H1 (cell line): Measurements from ENCODE around the gene ASTN2. TPM values are rescaled to one million over a fixed set of nuclear protein-coding genes. Genes with fewer than 3 reads are reported as not detected.

Experiments
- CTCF ChIA-PET: fragments of 300-600 bp; sonication (Branson Sonifier 250); formaldehyde crosslinking; loops from one replicate; lab custom pipeline; 2021; ENCODE audit not compliant: partially characterized antibody; lab: Charles Lee
- POLR2A ChIA-PET: fragments of 300-600 bp; sonication (Branson Sonifier 250); formaldehyde crosslinking; loops from one replicate; lab custom pipeline; 2021; ENCODE audit warnings: inconsistent platforms; ENCODE audit not compliant: partially characterized antibody; lab: Charles Lee
- DNase-seq, 2 experiments: peaks; one replicate each; pipeline versions ENCODE4 v3.0.0 to v3.0.0-alpha.2; 2010 to 2022; ENCODE audit warnings: low spot score in 2 of 2, low read depth in 1 of 2, mixed read lengths in 1 of 2
- FAIRE-seq: peaks from 2 replicates; lab custom pipeline; 2011; peaks lifted over from hg19 to GRCh38; lab: Jason Lieb, UNC
- H2AFZ ChIP-seq: 2 replicates; pipeline ENCODE4 v1.8.1; 2012; ENCODE audit warnings: low read length, inconsistent platforms
- H2AK5ac ChIP-seq: 2 replicates; pipeline ENCODE4 v1.6.1; 2013; ENCODE audit warnings: low read depth, low read length
- H2BK120ac ChIP-seq: replicated peaks from 2 replicates; pipeline ENCODE3; 2013; ENCODE audit warnings: low read depth, low read length, inconsistent platforms
- H2BK12ac ChIP-seq: 2 replicates; pipeline ENCODE4 v1.6.1; 2013; ENCODE audit warnings: low read depth, low read length
- H2BK15ac ChIP-seq: 2 replicates; pipeline ENCODE4 v1.6.1; 2013; ENCODE audit warnings: low read length
- H2BK20ac ChIP-seq: 2 replicates; pipeline ENCODE4 v1.6.1; 2013; ENCODE audit warnings: low read length
- H2BK5ac ChIP-seq: 2 replicates; pipeline ENCODE4 v1.6.1; 2013; ENCODE audit warnings: low read depth, low read length
- H3K14ac ChIP-seq: 2 replicates; pipeline ENCODE4 v1.6.1; 2013; ENCODE audit warnings: inconsistent platforms; ENCODE audit not compliant: insufficient read length
- H3K18ac ChIP-seq: 2 replicates; pipeline ENCODE4 v1.6.1; 2013; ENCODE audit warnings: low read length; ENCODE audit errors: extremely low read depth
- H3K23ac ChIP-seq: 2 replicates; pipeline ENCODE4 v1.6.1; 2013; ENCODE audit warnings: inconsistent platforms; ENCODE audit not compliant: insufficient read length
- H3K23me2 ChIP-seq: 2 replicates; pipeline ENCODE4 v1.6.1; 2013; ENCODE audit warnings: low read depth, low read length
- H3K27ac ChIP-seq: 2 replicates; pipeline ENCODE4 v1.6.1; 2011; ENCODE audit warnings: low read depth, low read length, inconsistent platforms
- H3K27me3 ChIP-seq, 4 experiments: replicated peaks in 1 of 4; 1 replicate in 1 of 4; 2 replicates in 3 of 4; pipeline versions ENCODE4 v1.6.1 to v1.8.1; 2011 to 2013; ENCODE audit warnings: low read length in 3 of 4, mild to moderate bottlenecking in 3 of 4, inconsistent platforms in 2 of 4, mixed read lengths in 2 of 4, moderate library complexity in 1 of 4; ENCODE audit not compliant: control insufficient read depth in 3 of 4, insufficient read depth in 3 of 4; ENCODE audit errors: extremely low read depth in 1 of 4
- H3K36me3 ChIP-seq, 4 experiments: 2 replicates each; pipeline versions ENCODE4 v1.6.1 to v1.8.1; 2011 to 2013; ENCODE audit warnings: mild to moderate bottlenecking in 4 of 4, low read length in 3 of 4, moderate library complexity in 2 of 4, control low read depth in 1 of 4, inconsistent platforms in 1 of 4; ENCODE audit not compliant: insufficient read depth in 4 of 4, control insufficient read depth in 2 of 4
- H3K4ac ChIP-seq: replicated peaks from 2 replicates; pipeline ENCODE3; 2013; ENCODE audit warnings: low read length, low read depth, mixed read lengths, inconsistent platforms; ENCODE audit not compliant: insufficient read length
- H3K4me1 ChIP-seq, 4 experiments: replicated peaks in 1 of 4; 1 replicate in 1 of 4; 2 replicates in 3 of 4; pipeline versions ENCODE4 v1.6.1 to v1.8.1; 2011 to 2013; ENCODE audit warnings: low read length in 3 of 4, inconsistent platforms in 2 of 4, mixed read lengths in 1 of 4; ENCODE audit not compliant: insufficient read depth in 4 of 4, control insufficient read depth in 3 of 4
- H3K4me2 ChIP-seq, 2 experiments: 2 replicates each; pipeline versions ENCODE4 v1.6.1 to v1.8.1; 2011 to 2013; ENCODE audit warnings: low read depth in 2 of 2, low read length in 2 of 2, control low read depth in 1 of 2, inconsistent platforms in 1 of 2, mild to moderate bottlenecking in 1 of 2; ENCODE audit not compliant: insufficient read depth in 1 of 2
- H3K4me3 ChIP-seq, 4 experiments: fragments of 200-600, 300-600 bp in 1 of 4; sonication (generic), shearing (Covaris generic), sonication (Bioruptor Twin) in 1 of 4; 2 replicates each; pipeline versions ENCODE4 v1.5.1 to v1.8.1; 2011 to 2016; ENCODE audit warnings: low read length in 4 of 4, low read depth in 3 of 4, control low read depth in 2 of 4, inconsistent platforms in 2 of 4, mild to moderate bottlenecking in 2 of 4, mixed read lengths in 1 of 4, moderate library complexity in 1 of 4; ENCODE audit not compliant: insufficient read depth in 2 of 4; ENCODE audit errors: extremely low read depth in 1 of 4
- H3K56ac ChIP-seq: replicated peaks from 2 replicates; pipeline ENCODE3; 2013; ENCODE audit warnings: low read depth, mild to moderate bottlenecking, mixed read lengths, low read length, inconsistent platforms; ENCODE audit not compliant: insufficient read length
- H3K79me1 ChIP-seq: 2 replicates; pipeline ENCODE4 v1.6.1; 2013; ENCODE audit warnings: low read depth, low read length, control low read depth
- H3K79me2 ChIP-seq, 2 experiments: 2 replicates each; pipeline versions ENCODE4 v1.6.1 to v1.8.1; 2012 to 2013; ENCODE audit warnings: low read length in 2 of 2, mild to moderate bottlenecking in 2 of 2, inconsistent platforms in 1 of 2; ENCODE audit not compliant: insufficient read depth in 2 of 2, control insufficient read depth in 1 of 2
- H3K9ac ChIP-seq, 4 experiments: replicated peaks in 1 of 4; 1 replicate in 1 of 4; 2 replicates in 3 of 4; pipeline versions ENCODE4 v1.6.1 to v1.8.1; 2011 to 2013; ENCODE audit warnings: low read depth in 3 of 4, low read length in 3 of 4, control low read depth in 2 of 4, mild to moderate bottlenecking in 2 of 4, moderate library complexity in 2 of 4, inconsistent platforms in 1 of 4; ENCODE audit errors: extremely low read depth in 1 of 4
- H3K9me3 ChIP-seq, 2 experiments: 2 replicates each; pipeline versions ENCODE4 v1.6.1 to v1.8.1; 2012 to 2013; ENCODE audit warnings: mild to moderate bottlenecking in 2 of 2, moderate library complexity in 2 of 2, control low read depth in 1 of 2, inconsistent platforms in 1 of 2, low read depth in 1 of 2, low read length in 1 of 2, mixed read lengths in 1 of 2; ENCODE audit not compliant: insufficient read depth in 2 of 2
- H4K20me1 ChIP-seq, 2 experiments: replicated peaks in 1 of 2; 2 replicates each; pipeline versions ENCODE3 to v1.8.1; 2011 to 2013; ENCODE audit warnings: inconsistent platforms in 2 of 2, low read length in 2 of 2, mild to moderate bottlenecking in 1 of 2; ENCODE audit not compliant: insufficient read depth in 2 of 2, control insufficient read depth in 1 of 2
- H4K5ac ChIP-seq: 2 replicates; pipeline ENCODE4 v1.6.1; 2013; ENCODE audit warnings: low read length, low read depth, mixed read lengths, inconsistent platforms; ENCODE audit not compliant: insufficient read length
- H4K8ac ChIP-seq: 2 replicates; pipeline ENCODE4 v1.8.0; 2013; ENCODE audit warnings: mild to moderate bottlenecking, moderate library complexity, low read length, inconsistent platforms; ENCODE audit not compliant: insufficient read depth; ENCODE audit errors: extremely low read depth
- H4K91ac ChIP-seq: replicated peaks from 2 replicates; pipeline ENCODE3; 2013; ENCODE audit warnings: low read length, mixed read lengths, inconsistent platforms; ENCODE audit not compliant: insufficient read length
- ASH2L ChIP-seq: fragments of 200-600, 300-600 bp; sonication (generic); IDR thresholded peaks from one replicate; pipeline ENCODE4 v1.7.1; 2017; ENCODE audit warnings: low read length
- CTCF ChIP-seq, 3 experiments: IDR thresholded peaks; 1 replicate in 2 of 3; 2 replicates in 1 of 3; pipeline versions ENCODE4 v1.5.1 to v1.6.1; 2011; ENCODE audit warnings: low read length in 3 of 3, mild to moderate bottlenecking in 3 of 3, inconsistent platforms in 2 of 3, low read depth in 1 of 3, moderate library complexity in 1 of 3; ENCODE audit not compliant: insufficient read depth in 1 of 3; ENCODE audit errors: control extremely low read depth in 1 of 3
- HDAC2 ChIP-seq, 2 experiments: fragments of 300-600 bp in 1 of 2; sonication (generic) in 1 of 2; IDR thresholded peaks; 2 replicates each; pipeline ENCODE4 v1.6.1; 2011 to 2012; ENCODE audit warnings: low read depth in 2 of 2, low read length in 2 of 2, mild to moderate bottlenecking in 2 of 2, moderate library complexity in 2 of 2, borderline replicate concordance in 1 of 2, inconsistent platforms in 1 of 2
- POU5F1 ChIP-seq: IDR thresholded peaks from 2 replicates; pipeline ENCODE4 v1.6.1; 2011; ENCODE audit warnings: low read depth, mild to moderate bottlenecking, low read length, moderate library complexity
- SP1 ChIP-seq: IDR thresholded peaks from 2 replicates; pipeline ENCODE4 v1.6.1; 2011; ENCODE audit warnings: low read depth, low read length
- SP2 ChIP-seq: IDR thresholded peaks from 2 replicates; pipeline ENCODE4 v1.6.1; 2012; ENCODE audit warnings: mild to moderate bottlenecking, low read length, inconsistent platforms
- TEAD4 ChIP-seq: IDR thresholded peaks from 2 replicates; pipeline ENCODE4 v1.6.1; 2012; ENCODE audit warnings: low read depth, low read length, inconsistent platforms, mixed read lengths
- WGBS, 2 experiments: shearing (Covaris generic) in 1 of 2; methylation state at CpG; one replicate each; pipeline versions ENCODE4 v1.1.6 to v1.1.7; 2013 to 2015; ENCODE audit warnings: low lambda C conversion rate in 2 of 2, mixed read lengths in 2 of 2, inconsistent platforms in 1 of 2, low coverage in 1 of 2, missing lambda C conversion rate in 1 of 2; ENCODE audit not compliant: insufficient replicate concordance in 2 of 2, insufficient coverage in 1 of 2, insufficient read length in 1 of 2; ENCODE audit errors: extremely low coverage in 1 of 2, missing lambda C conversion rate in 1 of 2; 5-methylcytosine and 5-hydroxymethylcytosine counted together
- polyA plus RNA-seq, 7 experiments: library from polyadenylated mRNA; depleted of rRNA in 3 of 7; stranded (reverse) in 5 of 7; unstranded in 2 of 7; fragments of >200 nt in 5 of 7; fragments of 200-250 nt in 2 of 7; gene quantifications; 1 replicate in 5 of 7; 2 replicates in 1 of 7; 4 replicates in 1 of 7; pipeline versions ENCODE4 v1.2.1 to v1.2.3, GENCODE V29; 2011 to 2013; ENCODE audit warnings: missing spikeins in 2 of 7, mixed read lengths in 2 of 7
- total RNA-seq: library from RNA; stranded (reverse); fragmentation: NEBNext Ultra II Directional; extraction: Animal tissue kit (Norgen Biotek cat#: 25700); gene quantifications from 2 replicates; pipeline ENCODE4 v1.2.1, GENCODE V29; 2021

ASTN2 gene
- total and polyA plus RNA-seq, 2 of the 8 experiments (the other 6 are each of a cell fraction or from before 2014, with no cell fraction given), result 8.2 to 13.7 TPM

DNA sequence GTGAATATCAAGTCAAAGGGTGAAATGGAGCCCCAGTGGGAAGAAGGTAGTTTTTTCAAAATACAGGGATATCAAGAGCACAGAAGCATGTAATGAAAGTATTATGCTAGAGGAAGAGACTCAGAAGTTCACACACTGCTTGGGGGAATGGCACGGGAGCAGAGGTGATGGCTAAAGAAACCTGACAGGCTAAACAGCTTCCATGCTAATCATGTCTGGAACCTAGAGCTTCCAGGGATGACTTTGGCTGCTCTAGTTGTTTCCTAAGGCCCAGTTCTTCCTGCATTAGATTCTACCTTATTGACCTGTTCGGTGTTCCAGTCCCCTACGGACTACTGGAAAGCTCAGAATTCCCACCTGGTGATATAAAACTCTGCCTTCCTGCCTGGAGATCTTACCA is 693.4 kb downstream of the ASTN2 start:
- no peak overlapping the region for H4K91ac ChIP-seq
- no peaks in the 10 kb centered on the region for H4K20me1 ChIP-seq
- H4K5ac ChIP-seq, result no peak overlapping the region
- no peaks in the 10 kb centered on the region for H3K4me1 ChIP-seq
- no peak overlapping the region for H2BK12ac ChIP-seq
- no peak overlapping the region for H2AK5ac ChIP-seq
- H3K14ac ChIP-seq, result no peak overlapping the region
- no peak overlapping the region for H3K4ac ChIP-seq
- no peak overlapping the region for H3K56ac ChIP-seq
- 94% methylated on average over 3 of the region's 3 CpGs; no CpG with 5 or more reads in 1 of the 2 experiments for WGBS, 2 experiments
- H3K23ac ChIP-seq, result no peak overlapping the region
- DNase-seq (no peak), FAIRE-seq (no peak)
- H4K8ac ChIP-seq, result no peak overlapping the region
- no peaks in the 10 kb centered on the region for H3K79me1 ChIP-seq
- no peaks in the 10 kb centered on the region for H3K36me3 ChIP-seq
- H3K27ac ChIP-seq, result no peak overlapping the region
- CTCF ChIA-PET, result interaction anchor here (1.0 to 3.9 kb wide), 7 partner anchors 8 to 139 kb away, joined by 3 to 19 read pairs (median 4); no protein-coding TSS in a partner anchor
- no peaks in the 10 kb centered on the region for H3K27me3 ChIP-seq
- no peak overlapping the region for H2BK20ac ChIP-seq
- H3K79me2 ChIP-seq, result no peaks in the 10 kb centered on the region
- H2BK5ac ChIP-seq, result no peak overlapping the region
- no peaks in the 10 kb centered on the region for H3K9me3 ChIP-seq
- no peak overlapping the region for H2BK120ac ChIP-seq
- H2AFZ ChIP-seq, result no peak overlapping the region
- POLR2A ChIA-PET, result no interaction called here
- no peaks in the 10 kb centered on the region for H3K23me2 ChIP-seq
- no peak overlapping the region for H3K9ac ChIP-seq
- H3K4me3 ChIP-seq, result no peak overlapping the region
- H3K4me2 ChIP-seq, result no peak overlapping the region
- H2BK15ac ChIP-seq, result no peak overlapping the region
- H3K18ac ChIP-seq, result no peak overlapping the region
- TF ChIP-seq ASH2L, result no peak
- no peak for TF ChIP-seq SP2
- no peak for TF ChIP-seq SP1
- no peak for TF ChIP-seq POU5F1
- no peak for TF ChIP-seq TEAD4
- no peak for TF ChIP-seq CTCF (IDR thresholded peaks at IDR 0.05; ENCODE audit: control extremely low read depth in 1 of 3, insufficient read depth in 1 of 3, low read depth in 1 of 3, low read length in 3 of 3)
- TF ChIP-seq HDAC2 (IDR thresholded peaks at IDR 0.05; ENCODE audit: borderline replicate concordance in 1 of 2, low read depth in 2 of 2, low read length in 2 of 2), result no peak
